GM19397 (cell line): Measurements from ENCODE around the gene TIAL1.
"Not testable (repeated sequence)": the region's sequence is repeated elsewhere in the genome, so short reads cannot be mapped to it uniquely, and the experiment has no call there.

ENCODE experiments used
- ATAC-seq: cut with Tn5 transposase; IDR thresholded peaks from one replicate; pipeline ENCODE4 v1.9.1; 2021; ENCODE audit warnings: mild to moderate bottlenecking, moderate library complexity; ENCODE audit not compliant: unreplicated experiment

Gene TIAL1

GRCh38 chr10:119596537-119597404 is at the start of gene TIAL1:
Gene TIAL1 (minus strand): TSS chr10:119596964. CDS start chr10:119596465, 499 bp downstream.
- peak; percentile 84 for ATAC-seq

- no peak for ATAC-seq
Measured at GRCh38 chr10:119644994-119645393, 48.2 kb upstream of the TIAL1 start.

GRCh38 chr10:119644205-119644814 is 47.5 kb upstream of the TIAL1 start:
- no peak for ATAC-seq

GRCh38 chr10:119643306-119644204 is 46.8 kb upstream of the TIAL1 start:
- no peak for ATAC-seq

- no peak for ATAC-seq
Measured at GRCh38 chr10:119642556-119643111, 45.9 kb upstream of the TIAL1 start.

GRCh38 chr10:119640875-119641526 is 44.2 kb upstream of the TIAL1 start:
- no peak for ATAC-seq

GRCh38 chr10:119640384-119640783 is 43.6 kb upstream of the TIAL1 start:
- ATAC-seq, result no peak

- ATAC-seq, result no peak
Measured at GRCh38 chr10:119638982-119639381, 42.2 kb upstream of the TIAL1 start.

- ATAC-seq, result no peak
Measured at GRCh38 chr10:119637631-119638030, 40.9 kb upstream of the TIAL1 start.

GRCh38 chr10:119634219-119634544 is 37.4 kb upstream of the TIAL1 start:
- ATAC-seq, result no peak

GRCh38 chr10:119633538-119634218 is 36.9 kb upstream of the TIAL1 start:
- ATAC-seq, result no peak

- ATAC-seq, result no peak
Measured at GRCh38 chr10:119630300-119630699, 33.5 kb upstream of the TIAL1 start.

GRCh38 chr10:119625570-119626280 is 29.0 kb upstream of the TIAL1 start:
- no peak for ATAC-seq

GRCh38 chr10:119621078-119621384 is 24.3 kb upstream of the TIAL1 start:
- ATAC-seq, result no peak

GRCh38 chr10:119620241-119621077 is 23.7 kb upstream of the TIAL1 start:
- no peak for ATAC-seq

GRCh38 chr10:119619811-119620210 is 23.0 kb upstream of the TIAL1 start:
- ATAC-seq, result not testable (repeated sequence)

GRCh38 chr10:119619215-119619614 is 22.5 kb upstream of the TIAL1 start:
- no peak for ATAC-seq

GRCh38 chr10:119616882-119617570 is 20.3 kb upstream of the TIAL1 start:
- ATAC-seq, result no peak
